H1 (cell line): ENCODE results near the gene PHF10. TPM values are rescaled to one million over a fixed set of nuclear protein-coding genes. Genes with fewer than 3 reads are reported as not detected.

ENCODE experiments used
- CTCF ChIA-PET: fragments of 300-600 bp; sonication (Branson Sonifier 250); formaldehyde crosslinking; loops from one replicate; lab custom pipeline; 2021; ENCODE audit not compliant: partially characterized antibody; lab: Charles Lee
- POLR2A ChIA-PET: fragments of 300-600 bp; sonication (Branson Sonifier 250); formaldehyde crosslinking; loops from one replicate; lab custom pipeline; 2021; ENCODE audit warnings: inconsistent platforms; ENCODE audit not compliant: partially characterized antibody; lab: Charles Lee
- DNase-seq, 2 experiments: peaks; one replicate each; pipeline versions ENCODE4 v3.0.0 to v3.0.0-alpha.2; 2010 to 2022; ENCODE audit warnings: low spot score in 2 of 2, low read depth in 1 of 2, mixed read lengths in 1 of 2
- FAIRE-seq: peaks from 2 replicates; lab custom pipeline; 2011; peaks lifted over from hg19 to GRCh38; lab: Jason Lieb, UNC
- H2AFZ ChIP-seq: 2 replicates; pipeline ENCODE4 v1.8.1; 2012; ENCODE audit warnings: low read length, inconsistent platforms
- H2AK5ac ChIP-seq: 2 replicates; pipeline ENCODE4 v1.6.1; 2013; ENCODE audit warnings: low read depth, low read length
- H2BK120ac ChIP-seq: replicated peaks from 2 replicates; pipeline ENCODE3; 2013; ENCODE audit warnings: low read depth, low read length, inconsistent platforms
- H2BK12ac ChIP-seq: 2 replicates; pipeline ENCODE4 v1.6.1; 2013; ENCODE audit warnings: low read depth, low read length
- H2BK15ac ChIP-seq: 2 replicates; pipeline ENCODE4 v1.6.1; 2013; ENCODE audit warnings: low read length
- H2BK20ac ChIP-seq: 2 replicates; pipeline ENCODE4 v1.6.1; 2013; ENCODE audit warnings: low read length
- H2BK5ac ChIP-seq: 2 replicates; pipeline ENCODE4 v1.6.1; 2013; ENCODE audit warnings: low read depth, low read length
- H3K14ac ChIP-seq: 2 replicates; pipeline ENCODE4 v1.6.1; 2013; ENCODE audit warnings: inconsistent platforms; ENCODE audit not compliant: insufficient read length
- H3K18ac ChIP-seq: 2 replicates; pipeline ENCODE4 v1.6.1; 2013; ENCODE audit warnings: low read length; ENCODE audit errors: extremely low read depth
- H3K23ac ChIP-seq: 2 replicates; pipeline ENCODE4 v1.6.1; 2013; ENCODE audit warnings: inconsistent platforms; ENCODE audit not compliant: insufficient read length
- H3K23me2 ChIP-seq: 2 replicates; pipeline ENCODE4 v1.6.1; 2013; ENCODE audit warnings: low read depth, low read length
- H3K27ac ChIP-seq: 2 replicates; pipeline ENCODE4 v1.6.1; 2011; ENCODE audit warnings: low read depth, low read length, inconsistent platforms
- H3K27me3 ChIP-seq, 4 experiments: replicated peaks in 1 of 4; 1 replicate in 1 of 4; 2 replicates in 3 of 4; pipeline versions ENCODE4 v1.6.1 to v1.8.1; 2011 to 2013; ENCODE audit warnings: low read length in 3 of 4, mild to moderate bottlenecking in 3 of 4, inconsistent platforms in 2 of 4, mixed read lengths in 2 of 4, moderate library complexity in 1 of 4; ENCODE audit not compliant: control insufficient read depth in 3 of 4, insufficient read depth in 3 of 4; ENCODE audit errors: extremely low read depth in 1 of 4
- H3K36me3 ChIP-seq, 4 experiments: 2 replicates each; pipeline versions ENCODE4 v1.6.1 to v1.8.1; 2011 to 2013; ENCODE audit warnings: mild to moderate bottlenecking in 4 of 4, low read length in 3 of 4, moderate library complexity in 2 of 4, control low read depth in 1 of 4, inconsistent platforms in 1 of 4; ENCODE audit not compliant: insufficient read depth in 4 of 4, control insufficient read depth in 2 of 4
- H3K4ac ChIP-seq: replicated peaks from 2 replicates; pipeline ENCODE3; 2013; ENCODE audit warnings: low read length, low read depth, mixed read lengths, inconsistent platforms; ENCODE audit not compliant: insufficient read length
- H3K4me1 ChIP-seq, 4 experiments: replicated peaks in 1 of 4; 1 replicate in 1 of 4; 2 replicates in 3 of 4; pipeline versions ENCODE4 v1.6.1 to v1.8.1; 2011 to 2013; ENCODE audit warnings: low read length in 3 of 4, inconsistent platforms in 2 of 4, mixed read lengths in 1 of 4; ENCODE audit not compliant: insufficient read depth in 4 of 4, control insufficient read depth in 3 of 4
- H3K4me2 ChIP-seq, 2 experiments: 2 replicates each; pipeline versions ENCODE4 v1.6.1 to v1.8.1; 2011 to 2013; ENCODE audit warnings: low read depth in 2 of 2, low read length in 2 of 2, control low read depth in 1 of 2, inconsistent platforms in 1 of 2, mild to moderate bottlenecking in 1 of 2; ENCODE audit not compliant: insufficient read depth in 1 of 2
- H3K4me3 ChIP-seq, 4 experiments: fragments of 200-600, 300-600 bp in 1 of 4; sonication (generic), shearing (Covaris generic), sonication (Bioruptor Twin) in 1 of 4; 2 replicates each; pipeline versions ENCODE4 v1.5.1 to v1.8.1; 2011 to 2016; ENCODE audit warnings: low read length in 4 of 4, low read depth in 3 of 4, control low read depth in 2 of 4, inconsistent platforms in 2 of 4, mild to moderate bottlenecking in 2 of 4, mixed read lengths in 1 of 4, moderate library complexity in 1 of 4; ENCODE audit not compliant: insufficient read depth in 2 of 4; ENCODE audit errors: extremely low read depth in 1 of 4
- H3K56ac ChIP-seq: replicated peaks from 2 replicates; pipeline ENCODE3; 2013; ENCODE audit warnings: low read depth, mild to moderate bottlenecking, mixed read lengths, low read length, inconsistent platforms; ENCODE audit not compliant: insufficient read length
- H3K79me1 ChIP-seq: 2 replicates; pipeline ENCODE4 v1.6.1; 2013; ENCODE audit warnings: low read depth, low read length, control low read depth
- H3K79me2 ChIP-seq, 2 experiments: 2 replicates each; pipeline versions ENCODE4 v1.6.1 to v1.8.1; 2012 to 2013; ENCODE audit warnings: low read length in 2 of 2, mild to moderate bottlenecking in 2 of 2, inconsistent platforms in 1 of 2; ENCODE audit not compliant: insufficient read depth in 2 of 2, control insufficient read depth in 1 of 2
- H3K9ac ChIP-seq, 4 experiments: replicated peaks in 1 of 4; 1 replicate in 1 of 4; 2 replicates in 3 of 4; pipeline versions ENCODE4 v1.6.1 to v1.8.1; 2011 to 2013; ENCODE audit warnings: low read depth in 3 of 4, low read length in 3 of 4, control low read depth in 2 of 4, mild to moderate bottlenecking in 2 of 4, moderate library complexity in 2 of 4, inconsistent platforms in 1 of 4; ENCODE audit errors: extremely low read depth in 1 of 4
- H3K9me3 ChIP-seq, 2 experiments: 2 replicates each; pipeline versions ENCODE4 v1.6.1 to v1.8.1; 2012 to 2013; ENCODE audit warnings: mild to moderate bottlenecking in 2 of 2, moderate library complexity in 2 of 2, control low read depth in 1 of 2, inconsistent platforms in 1 of 2, low read depth in 1 of 2, low read length in 1 of 2, mixed read lengths in 1 of 2; ENCODE audit not compliant: insufficient read depth in 2 of 2
- H4K20me1 ChIP-seq, 2 experiments: replicated peaks in 1 of 2; 2 replicates each; pipeline versions ENCODE3 to v1.8.1; 2011 to 2013; ENCODE audit warnings: inconsistent platforms in 2 of 2, low read length in 2 of 2, mild to moderate bottlenecking in 1 of 2; ENCODE audit not compliant: insufficient read depth in 2 of 2, control insufficient read depth in 1 of 2
- H4K5ac ChIP-seq: 2 replicates; pipeline ENCODE4 v1.6.1; 2013; ENCODE audit warnings: low read length, low read depth, mixed read lengths, inconsistent platforms; ENCODE audit not compliant: insufficient read length
- H4K8ac ChIP-seq: 2 replicates; pipeline ENCODE4 v1.8.0; 2013; ENCODE audit warnings: mild to moderate bottlenecking, moderate library complexity, low read length, inconsistent platforms; ENCODE audit not compliant: insufficient read depth; ENCODE audit errors: extremely low read depth
- H4K91ac ChIP-seq: replicated peaks from 2 replicates; pipeline ENCODE3; 2013; ENCODE audit warnings: low read length, mixed read lengths, inconsistent platforms; ENCODE audit not compliant: insufficient read length
- BRCA1 ChIP-seq: IDR thresholded peaks from 2 replicates; pipeline ENCODE4 v1.6.1; 2012; ENCODE audit warnings: low read depth, low read length, improper control_type of control experiment
- CTBP2 ChIP-seq: IDR thresholded peaks from 2 replicates; pipeline ENCODE4 v1.7.0; 2011; ENCODE audit warnings: borderline replicate concordance, mild to moderate bottlenecking, moderate library complexity, mixed read lengths, low read length; ENCODE audit not compliant: insufficient read depth, insufficient read length
- EGR1 ChIP-seq: IDR thresholded peaks from 2 replicates; pipeline ENCODE4 v1.6.1; 2011; ENCODE audit warnings: low read depth, low read length, borderline replicate concordance
- HDAC6 ChIP-seq: IDR thresholded peaks from one replicate; pipeline ENCODE4 v1.7.1; 2012; ENCODE audit warnings: low read depth, mild to moderate bottlenecking, inconsistent platforms, low read length, moderate library complexity
- JUN ChIP-seq: IDR thresholded peaks from 2 replicates; pipeline ENCODE4 v1.6.1; 2011; ENCODE audit warnings: low read depth, mild to moderate bottlenecking, improper control_type of control experiment, low read length
- JUND ChIP-seq: IDR thresholded peaks from 2 replicates; pipeline ENCODE4 v1.6.1; 2011; ENCODE audit warnings: mild to moderate bottlenecking, improper control_type of control experiment, low read length
- MAFK ChIP-seq: IDR thresholded peaks from 2 replicates; pipeline ENCODE4 v1.6.1; 2012; ENCODE audit warnings: low read depth, mild to moderate bottlenecking, improper control_type of control experiment, low read length
- NRF1 ChIP-seq: IDR thresholded peaks from 2 replicates; pipeline ENCODE4 v1.6.1; 2011; ENCODE audit warnings: mild to moderate bottlenecking, low read depth, low read length, improper control_type of control experiment
- PHF8 ChIP-seq: fragments of 200-600 bp; sonication (generic); conservative IDR thresholded peaks from 2 replicates; pipeline ENCODE4 v1.7.1; 2012; ENCODE audit warnings: low read depth, mild to moderate bottlenecking, inconsistent platforms, low read length, moderate library complexity
- POLR2AphosphoS5 ChIP-seq: IDR thresholded peaks from 2 replicates; pipeline ENCODE4 v1.6.1; 2011; ENCODE audit warnings: low read depth, low read length
- TAF1 ChIP-seq: IDR thresholded peaks from 2 replicates; pipeline ENCODE4 v1.6.1; 2011; ENCODE audit warnings: mild to moderate bottlenecking, low read depth, low read length
- TAF7 ChIP-seq: optimal IDR thresholded peaks from 2 replicates; pipeline ENCODE3; 2011; ENCODE audit warnings: low read depth, mild to moderate bottlenecking, inconsistent platforms, low read length, moderate library complexity, borderline replicate concordance
- TBP ChIP-seq: IDR thresholded peaks from 2 replicates; pipeline ENCODE4 v1.6.1; 2011; ENCODE audit warnings: low read depth, low read length, improper control_type of control experiment
- TEAD4 ChIP-seq: IDR thresholded peaks from 2 replicates; pipeline ENCODE4 v1.6.1; 2012; ENCODE audit warnings: low read depth, low read length, inconsistent platforms, mixed read lengths
- ZNF274 ChIP-seq: IDR thresholded peaks from 2 replicates; pipeline ENCODE4 v1.7.0; 2012; ENCODE audit warnings: low read length, borderline replicate concordance; ENCODE audit errors: extremely low read depth
- polyA plus RNA-seq, 7 experiments: library from polyadenylated mRNA; depleted of rRNA in 3 of 7; stranded (reverse) in 5 of 7; unstranded in 2 of 7; fragments of >200 nt in 5 of 7; fragments of 200-250 nt in 2 of 7; gene quantifications; 1 replicate in 5 of 7; 2 replicates in 1 of 7; 4 replicates in 1 of 7; pipeline versions ENCODE4 v1.2.1 to v1.2.3, GENCODE V29; 2011 to 2013; ENCODE audit warnings: missing spikeins in 2 of 7, mixed read lengths in 2 of 7
- total RNA-seq: library from RNA; stranded (reverse); fragmentation: NEBNext Ultra II Directional; extraction: Animal tissue kit (Norgen Biotek cat#: 25700); gene quantifications from 2 replicates; pipeline ENCODE4 v1.2.1, GENCODE V29; 2021
- TF ChIP-seq, protein P1 (sequence below): IDR thresholded peaks from 2 replicates; pipeline ENCODE4 v1.6.1; 2011; ENCODE audit warnings: low read depth, mild to moderate bottlenecking, low read length; ENCODE audit not compliant: insufficient read depth

PHF10 gene
- total and polyA plus RNA-seq, 2 of the 8 experiments (the other 6 are each of a cell fraction or from before 2014, with no cell fraction given) = 15.6 to 51.1 TPM

DNA sequence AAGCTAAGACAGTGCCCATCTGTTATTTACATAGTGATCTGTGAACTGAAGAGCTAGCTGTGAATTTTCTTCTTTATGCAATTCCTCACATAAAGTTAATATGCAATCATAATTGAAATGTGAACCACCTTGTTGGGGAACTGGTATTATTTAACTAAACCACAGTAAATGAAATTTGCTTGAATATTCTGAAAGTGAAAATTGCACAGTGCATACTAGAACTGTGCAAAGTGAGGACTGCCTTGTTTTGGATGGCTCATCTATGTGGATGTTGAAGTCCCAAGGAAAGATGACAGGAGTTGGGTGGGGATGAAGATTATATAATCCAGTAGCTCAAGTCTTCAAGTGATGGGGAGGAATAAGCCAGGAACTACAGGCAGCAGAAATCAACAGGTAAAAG, 5.7 kb upstream of the PHF10 start:
- Histone ChIP-seq H2AK5ac (no peak overlapping the region), H4K8ac (no peak overlapping the region), H4K20me1 (no peaks in the 10 kb centered on the region), H3K4me3 (no peak overlapping the region), H3K4me1 (peaks cover 0 to 6% (median 4%) of the 10 kb centered on the region in 4 experiments; a peak in 4 of 7 replicates), H4K5ac (no peak overlapping the region), H3K14ac (no peak overlapping the region), H3K23me2 (peaks cover 4% of the 10 kb centered on the region; the same call in 1 of the 2 replicates), H3K79me2 (no peaks in the 10 kb centered on the region), H3K9me3 (no peaks in the 10 kb centered on the region), H3K23ac (no peak overlapping the region), H2AFZ (no peak overlapping the region), H3K9ac (no peak overlapping the region), H3K18ac (no peak overlapping the region), H3K79me1 (no peaks in the 10 kb centered on the region; the same call in 1 of the 2 replicates), H4K91ac (no peak overlapping the region), H3K56ac (no peak overlapping the region), H3K36me3 (no peaks in the 10 kb centered on the region), H2BK20ac (no peak overlapping the region), H2BK120ac (no peak overlapping the region), H3K4ac (no peak overlapping the region), H2BK12ac (no peak overlapping the region), H3K4me2 (no peak overlapping the region), H2BK15ac (no peak overlapping the region), H3K27me3 (no peaks in the 10 kb centered on the region), H2BK5ac (no peak overlapping the region), H3K27ac (no peak overlapping the region)
- ChIA-PET CTCF (interaction anchor here (1.0 kb wide), 1 partner anchor 17 kb away, joined by 3 read pairs; no protein-coding TSS in a partner anchor), POLR2A (interaction anchor here (0.7 kb wide), 1 partner anchor 22 kb away, joined by 3 read pairs; the partner anchor contains the start of genes DYNLT2 and ERMARD)
- FAIRE-seq = no peak
- no peak for DNase-seq
- no peak for TF ChIP-seq PHF8
- no peak for TF ChIP-seq CTBP2
- TF ChIP-seq HDAC6 = no peak
- TF ChIP-seq BRCA1 = no peak
- no peak for TF ChIP-seq POLR2AphosphoS5
- no peak for TF ChIP-seq TAF7
- no peak for TF ChIP-seq JUND
- no peak for TF ChIP-seq MAFK
- TF ChIP-seq JUN = no peak
- TF ChIP-seq TEAD4 = no peak
- TF ChIP-seq TBP = no peak
- no peak for TF ChIP-seq NRF1
- TF ChIP-seq TAF1 = no peak
- TF ChIP-seq, protein P1, sequence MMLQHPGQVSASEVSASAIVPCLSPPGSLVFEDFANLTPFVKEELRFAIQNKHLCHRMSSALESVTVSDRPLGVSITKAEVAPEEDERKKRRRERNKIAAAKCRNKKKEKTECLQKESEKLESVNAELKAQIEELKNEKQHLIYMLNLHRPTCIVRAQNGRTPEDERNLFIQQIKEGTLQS = no peak
- TF ChIP-seq ZNF274 = no peak
- no peak for TF ChIP-seq EGR1
